Breast epithelium (tissue), 4 donors: ENCODE data around the gene VWC2. TPM values are rescaled to one million over a fixed set of nuclear protein-coding genes. Genes with fewer than 3 reads are reported as not detected.

Source experiments
- DNase-seq, 2 donors: peaks; one replicate each; pipeline ENCODE4 v3.0.0-alpha.2; 2019; ENCODE audit warnings: low spot score in 2 of 2
- H3K27ac ChIP-seq, 2 donors: fragments of 200-600 bp; sonication (generic) in 1 of 2; one replicate each; pipeline ENCODE4 v1.5.1; 2016 to 2019; ENCODE audit warnings: mild to moderate bottlenecking in 1 of 2
- H3K27me3 ChIP-seq, 2 donors: fragments of 200-600 bp; sonication (generic) in 1 of 2; one replicate each; pipeline versions ENCODE4 v1.5.1 to v1.6.0; 2017 to 2019; ENCODE audit warnings: control low read depth in 1 of 2, mild to moderate bottlenecking in 1 of 2
- H3K36me3 ChIP-seq: fragments of 200-600 bp; one replicate; pipeline ENCODE4 v1.5.1; 2019
- H3K4me1 ChIP-seq, 2 donors: fragments of 200-600 bp; sonication (generic); one replicate each; pipeline ENCODE4 v1.5.1; 2016 to 2019; ENCODE audit warnings: control low read depth in 1 of 2
- H3K4me3 ChIP-seq, 3 donors: fragments of 200-600 bp; sonication (generic); 1 replicate in 2 of 3; 2 replicates in 1 of 3; pipeline ENCODE4 v1.5.1; 2016 to 2019; ENCODE audit warnings: mild to moderate bottlenecking in 3 of 3, moderate library complexity in 2 of 3
- H3K9me3 ChIP-seq, 2 donors: fragments of 200-600 bp; sonication (generic) in 1 of 2; one replicate each; pipeline ENCODE4 v1.5.1; 2016 to 2019; ENCODE audit warnings: control low read depth in 1 of 2
- CTCF ChIP-seq, 3 donors: fragments of 450-650 bp; IDR thresholded peaks; one replicate each; pipeline ENCODE4 v1.5.1; 2016 to 2017; ENCODE audit warnings: antibody characterized with exemption in 3 of 3, mild to moderate bottlenecking in 3 of 3, moderate library complexity in 3 of 3
- POLR2A ChIP-seq: fragments of 450-650 bp; IDR thresholded peaks from one replicate; pipeline ENCODE4 v1.6.1; 2016; ENCODE audit warnings: antibody characterized with exemption, mild to moderate bottlenecking, moderate library complexity
- POLR2AphosphoS5 ChIP-seq, 3 donors: sonication (generic); formaldehyde crosslinking; IDR thresholded peaks; one replicate each; pipeline ENCODE4 v1.6.1; 2017; ENCODE audit warnings: antibody characterized with exemption in 3 of 3
- intact Hi-C: fragments of 100-400 bp; cut with DNase I; formaldehyde crosslinking; loops from one replicate; pipeline ENCODE4 v1.15.1; 2023; ENCODE audit warnings: low total_unique reads
- total RNA-seq, 3 donors: library from RNA; depleted of rRNA; stranded (reverse); fragments of >200 nt; gene quantifications; one replicate each; pipeline ENCODE4 v1.1.0, GENCODE V29; 2016

The VWC2 gene
- total RNA-seq, 3 donors from 2014 or later: under 0.01 to 0.16 TPM; not detected in 1

GRCh38 chr7:49770838-49771237, 2.6 kb upstream of the VWC2 start:
- DNase-seq: no peak
- Histone ChIP-seq H3K4me1 (peaks cover 7 to 19% of the 10 kb centered on the region in 2 donors), H3K4me3 (no peak overlapping the region), H3K27ac (no peak overlapping the region), H3K36me3 (no peaks in the 10 kb centered on the region), H3K27me3 (peaks cover 0 to 40% of the 10 kb centered on the region in 2 donors), H3K9me3 (no peaks in the 10 kb centered on the region)
- no peak for TF ChIP-seq CTCF (IDR thresholded peaks at IDR 0.05)
- TF ChIP-seq POLR2A: no peak
- no peak for TF ChIP-seq POLR2AphosphoS5 (IDR thresholded peaks at IDR 0.05)
- intact Hi-C loops: no loop called here

- no peak for TF ChIP-seq CTCF (IDR thresholded peaks at IDR 0.05)
- TF ChIP-seq POLR2A: no peak
- TF ChIP-seq POLR2AphosphoS5 (IDR thresholded peaks at IDR 0.05): no peak
- H3K4me3 ChIP-seq: no peak overlapping the region
- no peak for DNase-seq
- H3K4me1 ChIP-seq: peaks cover 7 to 19% of the 10 kb centered on the region in 2 donors
- H3K9me3 ChIP-seq: no peaks in the 10 kb centered on the region
- H3K36me3 ChIP-seq: no peaks in the 10 kb centered on the region
- peaks cover 0 to 45% of the 10 kb centered on the region in 2 donors for H3K27me3 ChIP-seq
- intact Hi-C loops: no loop called here
- H3K27ac ChIP-seq: no peak overlapping the region
Measured at GRCh38 chr7:49771427-49772176, 1.8 kb upstream of the VWC2 start.

GRCh38 chr7:49772916-49773217, 571 bp upstream of the VWC2 start:
- intact Hi-C loops: no loop called here
- H3K36me3 ChIP-seq: no peaks in the 10 kb centered on the region
- H3K27ac ChIP-seq: no peak overlapping the region
- peaks cover 0 to 45% of the 10 kb centered on the region in 2 donors for H3K27me3 ChIP-seq
- no peaks in the 10 kb centered on the region for H3K9me3 ChIP-seq
- no peak for TF ChIP-seq CTCF (IDR thresholded peaks at IDR 0.05)
- TF ChIP-seq POLR2A: no peak
- no peak for TF ChIP-seq POLR2AphosphoS5 (IDR thresholded peaks at IDR 0.05)
- peak overlapping the region in 2 of 3 donors; percentile 47 for H3K4me3 ChIP-seq
- peaks cover 7 to 19% of the 10 kb centered on the region in 2 donors for H3K4me1 ChIP-seq
- DNase-seq: no peak

- H3K27ac ChIP-seq: no peak overlapping the region
- intact Hi-C loops: no loop called here
- H3K4me1 ChIP-seq: peaks cover 7 to 19% of the 10 kb centered on the region in 2 donors
Measured at GRCh38 chr7:49773936-49774458, 559 bp downstream of the VWC2 start.

More at GRCh38 chr7:49773936-49774458, 559 bp downstream of the VWC2 start:
- peak overlapping the region; percentile 47 to 65 (median 47) for H3K4me3 ChIP-seq
- H3K27me3 ChIP-seq: peaks cover 0 to 45% of the 10 kb centered on the region in 2 donors
- TF ChIP-seq POLR2AphosphoS5 (IDR thresholded peaks at IDR 0.05): no peak
- no peak for TF ChIP-seq CTCF (IDR thresholded peaks at IDR 0.05)
- no peak for TF ChIP-seq POLR2A
- DNase-seq: no peak
- no peaks in the 10 kb centered on the region for H3K9me3 ChIP-seq
- H3K36me3 ChIP-seq: no peaks in the 10 kb centered on the region
